Measurements from ENCODE around the gene SWAP70.
A peak's percentile ranks its signal among the peaks of the same experiment; 100 is the strongest.

SWAP70 gene

GRCh38 chr11:9753021-9753420, 89.1 kb downstream of the SWAP70 start:
- no peak for DNase-seq (ENCODE audit: low read depth)

GRCh38 chr11:9754010-9754471, 90.2 kb downstream of the SWAP70 start:
- DNase-seq (ENCODE audit: low read depth): no peak

- DNase-seq (ENCODE audit: low read depth): no peak
Observed at GRCh38 chr11:9755561-9756185, 91.8 kb downstream of the SWAP70 start.

- DNase-seq (ENCODE audit: low read depth): no peak
Observed at GRCh38 chr11:9756461-9756860, 92.6 kb downstream of the SWAP70 start.

GRCh38 chr11:9756878-9757277, 93.0 kb downstream of the SWAP70 start:
- DNase-seq (ENCODE audit: low read depth): no peak

GRCh38 chr11:9757809-9758636, 94.1 kb downstream of the SWAP70 start:
- DNase-seq (ENCODE audit: low read depth): peak; percentile 85

GRCh38 chr11:9758637-9759518, 95.0 kb downstream of the SWAP70 start:
- no peak for DNase-seq (ENCODE audit: low read depth)

GRCh38 chr11:9759519-9760192, 95.8 kb downstream of the SWAP70 start:
- DNase-seq (ENCODE audit: low read depth): peak; percentile 86

- no peak for DNase-seq (ENCODE audit: low read depth)
Observed at GRCh38 chr11:9760193-9760575, 96.3 kb downstream of the SWAP70 start.

- no peak for DNase-seq (ENCODE audit: low read depth)
Observed at GRCh38 chr11:9761441-9761945, 97.6 kb downstream of the SWAP70 start.

- no peak for DNase-seq (ENCODE audit: low read depth)
Observed at GRCh38 chr11:9762531-9762930, 98.7 kb downstream of the SWAP70 start.

GRCh38 chr11:9763301-9763700, 99.4 kb downstream of the SWAP70 start:
- DNase-seq (ENCODE audit: low read depth): no peak

- no peak for DNase-seq (ENCODE audit: low read depth)
Observed at GRCh38 chr11:9765320-9766101, 101.6 kb downstream of the SWAP70 start.

- no peak for DNase-seq (ENCODE audit: low read depth)
Observed at GRCh38 chr11:9769621-9770020, 105.7 kb downstream of the SWAP70 start.

GRCh38 chr11:9771071-9771511, 107.2 kb downstream of the SWAP70 start:
- no peak for DNase-seq (ENCODE audit: low read depth)

GRCh38 chr11:9772218-9772617, 108.3 kb downstream of the SWAP70 start:
- DNase-seq (ENCODE audit: low read depth): no peak

GRCh38 chr11:9773524-9773923, 109.6 kb downstream of the SWAP70 start:
- DNase-seq (ENCODE audit: low read depth): no peak

GRCh38 chr11:9774109-9774508, 110.2 kb downstream of the SWAP70 start:
- DNase-seq (ENCODE audit: low read depth): no peak

- DNase-seq (ENCODE audit: low read depth): no peak
Observed at GRCh38 chr11:9774591-9775397, 110.9 kb downstream of the SWAP70 start.

GRCh38 chr11:9775398-9775779, 111.5 kb downstream of the SWAP70 start:
- DNase-seq (ENCODE audit: low read depth): no peak
